Prostate gland (tissue), 2 donors: ENCODE results near the gene NR3C1. TPM values are rescaled to one million over a fixed set of nuclear protein-coding genes. Genes with fewer than 3 reads are reported as not detected.

ENCODE experiments used
- DNase-seq: peaks from one replicate; pipeline ENCODE4 v3.0.0-alpha.2; 2019; ENCODE audit warnings: low spot score
- H3K27ac ChIP-seq, 2 donors: fragments of 200-600 bp; sonication (generic); 2 replicates each; pipeline ENCODE4 v1.5.1; 2017 to 2019
- H3K27me3 ChIP-seq: fragments of 200-600 bp; sonication (generic); replicated peaks from 2 replicates; pipeline ENCODE4 v1.5.1; 2019; ENCODE audit not compliant: insufficient read depth
- H3K36me3 ChIP-seq, 2 donors: fragments of 200-600 bp; sonication (generic); 1 replicate in 1 of 2; 2 replicates in 1 of 2; pipeline versions ENCODE4 v1.5.1 to v1.8.1; 2017 to 2019
- H3K4me1 ChIP-seq: fragments of 200-600 bp; sonication (generic); replicated peaks from 2 replicates; pipeline ENCODE4 v1.5.1; 2019
- H3K4me3 ChIP-seq, 2 donors: fragments of 200-600 bp; sonication (generic); 2 replicates each; pipeline ENCODE4 v1.5.1; 2017 to 2019
- H3K9me3 ChIP-seq: fragments of 200-600 bp; sonication (generic); 2 replicates; pipeline ENCODE4 v1.5.1; 2017
- POLR2A ChIP-seq: fragments of 450-650 bp; IDR thresholded peaks from one replicate; pipeline ENCODE4 v1.6.1; 2016; ENCODE audit warnings: antibody characterized with exemption, mild to moderate bottlenecking
- POLR2AphosphoS5 ChIP-seq: sonication (generic); formaldehyde crosslinking; IDR thresholded peaks from one replicate; pipeline ENCODE4 v1.6.1; 2017; ENCODE audit warnings: antibody characterized with exemption
- WGBS: methylation state at CpG from one replicate; pipeline ENCODE4 v1.1.5; 2018; 5-methylcytosine and 5-hydroxymethylcytosine counted together
- intact Hi-C: fragments of 100-400 bp; cut with DNase I; formaldehyde crosslinking; loops from one replicate; pipeline ENCODE4 v1.14.2; 2022
- total RNA-seq, 2 donors: library from RNA; depleted of rRNA; stranded (reverse); fragments of >200 nt; gene quantifications; one replicate each; pipeline ENCODE4 v1.1.0, GENCODE V29; 2016
- TF ChIP-seq, protein P1 (sequence below), 4 experiments: fragments of 200-600 bp in 2 of 4; fragments of 450-650 bp in 2 of 4; sonication (generic) in 2 of 4; IDR thresholded peaks; 1 replicate in 3 of 4; 2 replicates in 1 of 4; pipeline ENCODE4 v1.5.1; 2016 to 2019; ENCODE audit warnings: antibody characterized with exemption in 4 of 4, mild to moderate bottlenecking in 2 of 4, moderate library complexity in 2 of 4

Gene NR3C1
- total RNA-seq, 2 donors from 2014 or later, result 42.4 to 55.5 TPM

DNA sequence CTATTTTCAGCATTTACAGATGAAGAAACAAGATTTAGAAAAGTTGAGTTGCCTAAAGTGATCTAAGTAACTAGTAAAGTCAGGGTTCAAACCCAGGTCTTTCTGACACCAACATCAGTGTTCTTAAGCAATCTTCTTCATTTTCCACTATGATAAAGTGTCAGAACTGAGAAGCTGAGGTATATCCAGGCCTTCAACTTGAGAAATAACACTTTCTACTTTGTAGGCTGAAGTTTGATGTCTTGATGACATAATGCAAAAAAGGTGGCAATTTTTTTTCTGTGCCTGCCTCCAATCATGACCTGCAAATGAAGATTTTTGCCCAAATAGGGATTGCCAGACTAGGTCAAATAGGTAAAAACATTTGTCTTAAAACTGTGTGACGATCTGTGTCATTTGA, 81.3 kb downstream of the NR3C1 start:
- TF ChIP-seq POLR2AphosphoS5, result no peak
- TF ChIP-seq, protein P1, sequence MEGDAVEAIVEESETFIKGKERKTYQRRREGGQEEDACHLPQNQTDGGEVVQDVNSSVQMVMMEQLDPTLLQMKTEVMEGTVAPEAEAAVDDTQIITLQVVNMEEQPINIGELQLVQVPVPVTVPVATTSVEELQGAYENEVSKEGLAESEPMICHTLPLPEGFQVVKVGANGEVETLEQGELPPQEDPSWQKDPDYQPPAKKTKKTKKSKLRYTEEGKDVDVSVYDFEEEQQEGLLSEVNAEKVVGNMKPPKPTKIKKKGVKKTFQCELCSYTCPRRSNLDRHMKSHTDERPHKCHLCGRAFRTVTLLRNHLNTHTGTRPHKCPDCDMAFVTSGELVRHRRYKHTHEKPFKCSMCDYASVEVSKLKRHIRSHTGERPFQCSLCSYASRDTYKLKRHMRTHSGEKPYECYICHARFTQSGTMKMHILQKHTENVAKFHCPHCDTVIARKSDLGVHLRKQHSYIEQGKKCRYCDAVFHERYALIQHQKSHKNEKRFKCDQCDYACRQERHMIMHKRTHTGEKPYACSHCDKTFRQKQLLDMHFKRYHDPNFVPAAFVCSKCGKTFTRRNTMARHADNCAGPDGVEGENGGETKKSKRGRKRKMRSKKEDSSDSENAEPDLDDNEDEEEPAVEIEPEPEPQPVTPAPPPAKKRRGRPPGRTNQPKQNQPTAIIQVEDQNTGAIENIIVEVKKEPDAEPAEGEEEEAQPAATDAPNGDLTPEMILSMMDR (IDR thresholded peaks at IDR 0.05), result no peak
- no peak for TF ChIP-seq POLR2A
- no peak for DNase-seq
- intact Hi-C loops, result no loop called here
- Histone ChIP-seq H3K27ac (no peak overlapping the region), H3K9me3 (no peaks in the 10 kb centered on the region), H3K4me3 (no peak overlapping the region), H3K27me3 (no peaks in the 10 kb centered on the region), H3K36me3 (no peaks in the 10 kb centered on the region), H3K4me1 (no peaks in the 10 kb centered on the region)
- 98% methylated on average over 1 of the region's 1 CpG for WGBS

DNA sequence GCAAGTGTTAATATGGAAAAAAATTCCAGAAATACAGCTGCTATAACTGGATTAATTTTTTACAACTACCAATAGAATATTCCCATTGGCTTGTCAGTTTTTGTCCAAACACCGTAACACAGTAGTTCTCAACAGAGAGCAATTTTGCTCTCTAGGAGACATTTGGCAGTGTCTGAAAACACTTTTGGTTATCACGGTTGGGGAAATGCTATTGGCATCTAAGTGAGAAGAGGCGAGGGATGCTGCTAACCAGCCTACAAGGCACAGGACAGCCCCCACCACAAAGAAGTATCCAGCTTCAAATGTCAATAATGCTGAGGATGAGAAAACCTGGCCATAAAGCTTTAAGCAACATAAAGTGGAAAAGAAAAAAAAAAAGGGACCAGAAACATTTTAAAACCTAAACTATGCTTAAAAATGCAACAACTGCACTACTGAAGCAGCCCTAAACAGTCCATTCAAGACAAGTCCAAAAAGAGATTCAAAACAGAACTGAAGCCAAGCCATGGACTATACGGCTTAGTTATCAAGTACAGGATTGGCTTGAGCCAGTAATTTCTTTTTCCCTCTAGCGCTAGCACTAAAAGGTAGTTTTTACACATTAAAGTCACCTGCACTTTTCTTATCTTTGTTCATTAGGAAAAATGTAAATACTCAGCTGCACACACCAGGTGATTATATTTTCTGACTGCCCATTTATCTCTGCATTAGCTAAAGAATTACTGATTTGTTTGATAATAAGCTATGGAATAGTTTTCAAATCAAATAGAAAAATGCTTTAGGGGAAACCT, 83.9 kb downstream of the NR3C1 start:
- DNase-seq, result no peak
- 75% methylated on average over 5 of the region's 5 CpGs for WGBS
- H3K4me1 ChIP-seq, result no peaks in the 10 kb centered on the region
- H3K4me3 ChIP-seq, result no peak overlapping the region
- H3K9me3 ChIP-seq, result no peaks in the 10 kb centered on the region
- H3K36me3 ChIP-seq, result no peaks in the 10 kb centered on the region
- TF ChIP-seq, protein P1 (IDR thresholded peaks at IDR 0.05), result no peak
- no peak for TF ChIP-seq POLR2A
- TF ChIP-seq POLR2AphosphoS5, result no peak
- intact Hi-C loops, result no loop called here
- H3K27ac ChIP-seq, result no peak overlapping the region
- H3K27me3 ChIP-seq, result no peaks in the 10 kb centered on the region

DNA sequence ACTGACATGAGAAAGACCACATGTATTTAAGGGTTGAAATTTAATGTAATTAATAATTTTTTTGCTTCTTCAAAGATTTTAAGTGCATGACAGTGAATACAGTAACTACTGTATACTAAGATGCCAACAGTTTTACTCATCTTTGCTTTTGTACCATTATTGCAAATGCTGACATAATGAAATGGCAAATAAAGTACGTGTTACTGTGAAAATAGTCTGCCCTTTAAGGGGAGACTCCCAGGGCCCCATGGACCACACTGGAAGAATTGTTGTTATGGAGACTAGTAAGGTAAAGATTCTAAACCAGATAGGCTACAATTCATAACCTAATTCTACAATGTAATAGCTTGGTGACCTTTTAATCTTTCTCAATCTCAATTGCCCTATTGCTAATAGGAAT, 84.7 kb downstream of the NR3C1 start:
- WGBS, result 93% methylated on average over 1 of the region's 1 CpG
- intact Hi-C loops, result no loop called here

DNA sequence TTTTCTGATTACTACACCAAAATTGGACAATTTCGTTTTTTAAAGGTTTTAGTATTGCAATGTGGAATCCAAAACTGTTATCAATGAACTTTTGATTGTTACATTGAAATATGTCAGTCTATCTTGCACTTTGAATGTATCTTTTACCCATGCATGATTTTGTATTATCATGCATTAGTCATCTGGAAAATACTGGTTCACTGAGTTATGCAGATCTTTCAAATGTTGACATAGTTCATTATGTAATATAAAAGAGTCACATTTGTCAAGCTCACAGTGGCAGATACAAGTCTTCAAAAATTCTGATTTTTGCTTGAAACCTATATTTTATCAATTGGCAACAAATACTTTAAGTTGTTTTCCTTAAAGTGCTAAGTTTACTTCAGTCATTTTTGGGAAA, 85.2 kb downstream of the NR3C1 start:
- no peak overlapping the region for H3K27ac ChIP-seq
- TF ChIP-seq, protein P1 (IDR thresholded peaks at IDR 0.05), result no peak
- no peak for TF ChIP-seq POLR2AphosphoS5
- TF ChIP-seq POLR2A, result no peak
- H3K9me3 ChIP-seq, result no peaks in the 10 kb centered on the region
- no peaks in the 10 kb centered on the region for H3K36me3 ChIP-seq
- WGBS, result 88% methylated on average over 1 of the region's 1 CpG
- no peak for DNase-seq
- no peaks in the 10 kb centered on the region for H3K27me3 ChIP-seq
- no peaks in the 10 kb centered on the region for H3K4me1 ChIP-seq
- intact Hi-C loops, result no loop called here
- H3K4me3 ChIP-seq, result no peak overlapping the region

More for the DNA sequence above, 84.7 kb downstream of the NR3C1 start:
- H3K4me3 ChIP-seq, result no peak overlapping the region
- H3K4me1 ChIP-seq, result no peaks in the 10 kb centered on the region
- DNase-seq, result no peak
- no peaks in the 10 kb centered on the region for H3K36me3 ChIP-seq
- no peaks in the 10 kb centered on the region for H3K27me3 ChIP-seq
- TF ChIP-seq POLR2AphosphoS5 (no peak), POLR2A (no peak)
- TF ChIP-seq, protein P1 (IDR thresholded peaks at IDR 0.05), result no peak
- no peaks in the 10 kb centered on the region for H3K9me3 ChIP-seq
- H3K27ac ChIP-seq, result no peak overlapping the region
